Endothelial cell (in vitro differentiated cells): ENCODE results near the gene ZNF831. TPM values are rescaled to one million over a fixed set of nuclear protein-coding genes. Genes with fewer than 3 reads are reported as not detected.

ENCODE experiments used
- DNase-seq: peaks from one replicate; pipeline ENCODE4 v3.0.0; 2021; ENCODE audit warnings: low spot score
- H3K27ac Mint-ChIP-seq: one replicate; pipeline ENCODE4 v1.8.0; 2021; ENCODE audit warnings: mixed read lengths, inconsistent platforms; ENCODE audit not compliant: unreplicated experiment
- H3K27me3 Mint-ChIP-seq: one replicate; pipeline ENCODE4 v1.8.0; 2021; ENCODE audit warnings: mild to moderate bottlenecking, moderate library complexity, mixed read lengths, inconsistent platforms; ENCODE audit not compliant: unreplicated experiment
- H3K36me3 Mint-ChIP-seq: one replicate; pipeline ENCODE4 v1.8.0; 2021; ENCODE audit warnings: mild to moderate bottlenecking, low read depth, mixed read lengths, inconsistent platforms; ENCODE audit not compliant: unreplicated experiment
- H3K4me1 Mint-ChIP-seq: one replicate; pipeline ENCODE4 v1.8.0; 2021; ENCODE audit warnings: mild to moderate bottlenecking, mixed read lengths, inconsistent platforms; ENCODE audit not compliant: unreplicated experiment
- H3K4me3 Mint-ChIP-seq: one replicate; pipeline ENCODE4 v1.8.0; 2021; ENCODE audit warnings: mild to moderate bottlenecking, mixed read lengths, inconsistent platforms; ENCODE audit not compliant: unreplicated experiment
- H3K9me3 Mint-ChIP-seq: one replicate; pipeline ENCODE4 v1.8.0; 2021; ENCODE audit warnings: mixed read lengths, inconsistent platforms; ENCODE audit not compliant: unreplicated experiment
- CTCF ChIP-seq: fragments of 200-600 bp; sonication (generic); IDR thresholded peaks from one replicate; pipeline ENCODE4 v1.5.0; 2021; ENCODE audit warnings: antibody characterized with exemption; ENCODE audit not compliant: unreplicated experiment
- total RNA-seq: library from RNA; stranded (reverse); fragmentation: NEBNext Ultra II Directional; extraction: Animal tissue kit (Norgen Biotek cat#: 25700); gene quantifications from one replicate; pipeline ENCODE4 v1.2.1, GENCODE V29; 2021; ENCODE audit not compliant: unreplicated experiment

ZNF831 gene
- total RNA-seq, 1 donor from 2014 or later = 0.56 TPM

- Mint-ChIP-seq H3K4me3 (no peak overlapping the region), H3K27me3 (peaks cover 6% of the 10 kb centered on the region)
- DNase-seq = no peak
Measured at GRCh38 chr20:59178983-59179595, 15.5 kb downstream of the ZNF831 start.

GRCh38 chr20:59179988-59180387 is 16.4 kb downstream of the ZNF831 start:
- H3K36me3 Mint-ChIP-seq = no peaks in the 10 kb centered on the region
- no peak for TF ChIP-seq CTCF
- H3K27me3 Mint-ChIP-seq = peaks cover 6% of the 10 kb centered on the region
- peaks cover 24% of the 10 kb centered on the region for H3K4me1 Mint-ChIP-seq
- no peak overlapping the region for H3K27ac Mint-ChIP-seq
- no peak overlapping the region for H3K4me3 Mint-ChIP-seq
- no peaks in the 10 kb centered on the region for H3K9me3 Mint-ChIP-seq
- no peak for DNase-seq

More at GRCh38 chr20:59178983-59179595, 15.5 kb downstream of the ZNF831 start:
- peaks cover 31% of the 10 kb centered on the region for H3K4me1 Mint-ChIP-seq
- no peak for TF ChIP-seq CTCF
- H3K9me3 Mint-ChIP-seq = no peaks in the 10 kb centered on the region
- no peaks in the 10 kb centered on the region for H3K36me3 Mint-ChIP-seq
- peak overlapping the region; percentile 52 for H3K27ac Mint-ChIP-seq

GRCh38 chr20:59181936-59182335 is 18.3 kb downstream of the ZNF831 start:
- peaks cover 11% of the 10 kb centered on the region for H3K4me1 Mint-ChIP-seq

GRCh38 chr20:59182401-59183044 is 18.9 kb downstream of the ZNF831 start:
- no peak overlapping the region for H3K4me3 Mint-ChIP-seq
- TF ChIP-seq CTCF = no peak
- no peak overlapping the region for H3K27ac Mint-ChIP-seq
- H3K36me3 Mint-ChIP-seq = no peaks in the 10 kb centered on the region
- H3K9me3 Mint-ChIP-seq = no peaks in the 10 kb centered on the region
- peaks cover 11% of the 10 kb centered on the region for H3K4me1 Mint-ChIP-seq
- DNase-seq = no peak
- peaks cover 3% of the 10 kb centered on the region for H3K27me3 Mint-ChIP-seq

More at GRCh38 chr20:59181936-59182335, 18.3 kb downstream of the ZNF831 start:
- Mint-ChIP-seq H3K27ac (no peak overlapping the region), H3K4me3 (no peak overlapping the region), H3K36me3 (no peaks in the 10 kb centered on the region), H3K27me3 (peaks cover 3% of the 10 kb centered on the region), H3K9me3 (no peaks in the 10 kb centered on the region)
- TF ChIP-seq CTCF = no peak
- DNase-seq = no peak

GRCh38 chr20:59183751-59184150 is 20.1 kb downstream of the ZNF831 start:
- Mint-ChIP-seq H3K27ac (no peak overlapping the region), H3K9me3 (no peaks in the 10 kb centered on the region), H3K4me1 (peaks cover 8% of the 10 kb centered on the region), H3K36me3 (no peaks in the 10 kb centered on the region), H3K4me3 (no peak overlapping the region), H3K27me3 (peaks cover 3% of the 10 kb centered on the region)
- no peak for TF ChIP-seq CTCF
- DNase-seq = no peak
